Erythroblast (primary cell): ENCODE measurements around the gene ANKUB1.

Source experiments
- GATA1 ChIP-seq: IDR thresholded peaks from 2 replicates; pipeline ENCODE4 v1.6.1; 2011; ENCODE audit warnings: low read depth, mild to moderate bottlenecking, control low read depth, low read length, moderate library complexity
- POLR2A ChIP-seq: IDR thresholded peaks from 2 replicates; pipeline ENCODE4 v1.6.1; 2011; ENCODE audit warnings: mild to moderate bottlenecking, low read length

- TF ChIP-seq POLR2A = no peak
- TF ChIP-seq GATA1 = no peak
Measured at GRCh38 chr3:149720918-149721317, 71.4 kb downstream of the ANKUB1 start.
